GM19397 (cell line): Measurements from ENCODE around the gene SDHAF2.
A peak's percentile ranks its signal among the peaks of the same experiment; 100 is the strongest.
"Not testable (repeated sequence)": the region's sequence is repeated elsewhere in the genome, so short reads cannot be mapped to it uniquely, and the experiment has no call there.

ENCODE experiments used
- ATAC-seq: cut with Tn5 transposase; IDR thresholded peaks from one replicate; pipeline ENCODE4 v1.9.1; 2021; ENCODE audit warnings: mild to moderate bottlenecking, moderate library complexity; ENCODE audit not compliant: unreplicated experiment

Gene SDHAF2

GRCh38 chr11:61429691-61430582, at the start of gene SDHAF2, which contains the start of gene CPSF7:
Gene SDHAF2 (plus strand): TSS chr11:61430124. CDS start chr11:61430147, 23 bp downstream.
Gene CPSF7 (minus strand): TSS chr11:61429975. CDS start chr11:61429235, 740 bp downstream.
- ATAC-seq = peak; percentile 90

GRCh38 chr11:61380884-61381283, 49.0 kb upstream of the SDHAF2 start:
- no peak for ATAC-seq

GRCh38 chr11:61383859-61384258, 46.1 kb upstream of the SDHAF2 start:
- not testable (repeated sequence) for ATAC-seq

GRCh38 chr11:61384271-61385242, 45.4 kb upstream of the SDHAF2 start:
- ATAC-seq = no peak

- no peak for ATAC-seq
Observed at GRCh38 chr11:61390161-61390560, 39.8 kb upstream of the SDHAF2 start.

- ATAC-seq = no peak
Observed at GRCh38 chr11:61392981-61393595, 36.8 kb upstream of the SDHAF2 start.

GRCh38 chr11:61401173-61401572, 28.8 kb upstream of the SDHAF2 start:
- no peak for ATAC-seq

GRCh38 chr11:61401573-61401972, 28.4 kb upstream of the SDHAF2 start:
- ATAC-seq = no peak

- ATAC-seq = no peak
Observed at GRCh38 chr11:61403658-61404057, 26.3 kb upstream of the SDHAF2 start.

GRCh38 chr11:61404103-61404502, 25.8 kb upstream of the SDHAF2 start:
- ATAC-seq = no peak

GRCh38 chr11:61404641-61405040, 25.3 kb upstream of the SDHAF2 start:
- no peak for ATAC-seq

GRCh38 chr11:61406067-61406466, 23.9 kb upstream of the SDHAF2 start:
- ATAC-seq = no peak

GRCh38 chr11:61406991-61407728, 22.8 kb upstream of the SDHAF2 start:
- ATAC-seq = no peak

GRCh38 chr11:61411589-61411988, 18.3 kb upstream of the SDHAF2 start:
- ATAC-seq = no peak

GRCh38 chr11:61413496-61413895, 16.4 kb upstream of the SDHAF2 start:
- ATAC-seq = no peak

GRCh38 chr11:61414547-61414946, 15.4 kb upstream of the SDHAF2 start:
- no peak for ATAC-seq

- ATAC-seq = no peak
Observed at GRCh38 chr11:61415381-61415780, 14.5 kb upstream of the SDHAF2 start.

GRCh38 chr11:61416941-61417340, 13.0 kb upstream of the SDHAF2 start:
- ATAC-seq = no peak

- ATAC-seq = no peak
Observed at GRCh38 chr11:61417670-61418069, 12.3 kb upstream of the SDHAF2 start.

GRCh38 chr11:61418136-61418535, 11.8 kb upstream of the SDHAF2 start:
- ATAC-seq = no peak
